MM.1S (cell line): ENCODE data around the gene DCDC2.

Experiments
- CTCF ChIP-seq: fragments of 300-600 bp; sonication (generic); IDR thresholded peaks from 2 replicates; pipeline ENCODE4 v1.5.1; 2016; ENCODE audit warnings: antibody characterized with exemption, low read length, mixed read lengths
- EZH2 ChIP-seq: fragments of 300-600 bp; sonication (generic); optimal IDR thresholded peaks from 2 replicates; pipeline ENCODE3; 2017; ENCODE audit warnings: low read depth, mild to moderate bottlenecking, antibody characterized with exemption, low read length, mixed read lengths
- EZH2phosphoT487 ChIP-seq: fragments of 300-600 bp; sonication (generic); IDR thresholded peaks from 2 replicates; pipeline ENCODE4 v1.6.1; 2018; ENCODE audit warnings: antibody characterized with exemption, low read length

- TF ChIP-seq CTCF, result no peak
- no peak for TF ChIP-seq EZH2phosphoT487
- TF ChIP-seq EZH2, result no peak
These were observed 126.4 kb downstream of the DCDC2 start for GRCh38 chr6:24231438-24231977.
